Liver (tissue), 3 donors: ENCODE results near the gene FOXA3.

ENCODE experiments used
- ATF3 ChIP-seq: IDR thresholded peaks from 2 replicates; pipeline ENCODE4 v1.6.1; 2016; ENCODE audit warnings: antibody characterized with exemption
- CTCF ChIP-seq: fragments of 150-350 bp; IDR thresholded peaks from 2 replicates; pipeline ENCODE4 v1.5.1; 2017; ENCODE audit warnings: improper control_type of control experiment, low read depth, low read length; ENCODE audit not compliant: missing input control
- FOXA1 ChIP-seq: IDR thresholded peaks from 2 replicates; pipeline ENCODE4 v1.6.1; 2016; ENCODE audit warnings: antibody characterized with exemption
- FOXA2 ChIP-seq: IDR thresholded peaks from 2 replicates; pipeline ENCODE4 v1.6.1; 2016; ENCODE audit warnings: antibody characterized with exemption
- GABPA ChIP-seq, 2 donors: IDR thresholded peaks in 1 of 2; conservative IDR thresholded peaks in 1 of 2; 2 replicates each; pipeline ENCODE4 v1.6.1; 2016; ENCODE audit warnings: antibody characterized with exemption in 2 of 2, mild to moderate bottlenecking in 1 of 2, moderate library complexity in 1 of 2
- JUND ChIP-seq, 2 donors: IDR thresholded peaks; 2 replicates each; pipeline ENCODE4 v1.6.1; 2016; ENCODE audit warnings: antibody characterized with exemption in 2 of 2
- RAD21 ChIP-seq, 2 donors: IDR thresholded peaks; 2 replicates each; pipeline ENCODE4 v1.6.1; 2016; ENCODE audit warnings: antibody characterized with exemption in 2 of 2, mild to moderate bottlenecking in 2 of 2
- REST ChIP-seq: IDR thresholded peaks from 2 replicates; pipeline ENCODE4 v1.6.1; 2016; ENCODE audit warnings: antibody characterized with exemption, mild to moderate bottlenecking
- RXRA ChIP-seq, 2 donors: IDR thresholded peaks; 2 replicates each; pipeline ENCODE4 v1.6.1; 2017 to 2018; ENCODE audit warnings: antibody characterized with exemption in 2 of 2, mild to moderate bottlenecking in 1 of 2
- SP1 ChIP-seq: IDR thresholded peaks from 2 replicates; pipeline ENCODE4 v1.6.1; 2018; ENCODE audit warnings: antibody characterized with exemption, mild to moderate bottlenecking
- TAF1 ChIP-seq: conservative IDR thresholded peaks from 2 replicates; pipeline ENCODE4 v1.6.1; 2016; ENCODE audit warnings: antibody characterized with exemption, mild to moderate bottlenecking
- YY1 ChIP-seq: IDR thresholded peaks from 2 replicates; pipeline ENCODE4 v1.6.1; 2016; ENCODE audit warnings: antibody characterized with exemption, mild to moderate bottlenecking
- TF ChIP-seq, protein P1 (sequence below): IDR thresholded peaks from 2 replicates; pipeline ENCODE4 v1.6.1; 2016; ENCODE audit warnings: antibody characterized with exemption
- TF ChIP-seq, protein P2 (sequence below): IDR thresholded peaks from 2 replicates; pipeline ENCODE4 v1.6.1; 2016; ENCODE audit warnings: antibody characterized with exemption
- donor health status: healthy.
- donor health status: healthy.

GRCh38 chr19:45821570-45821969, 42.6 kb upstream of the FOXA3 start:
- no peak for TF ChIP-seq CTCF
- TF ChIP-seq FOXA1 = no peak
- no peak for TF ChIP-seq SP1
- no peak for TF ChIP-seq REST
- TF ChIP-seq, protein P1, sequence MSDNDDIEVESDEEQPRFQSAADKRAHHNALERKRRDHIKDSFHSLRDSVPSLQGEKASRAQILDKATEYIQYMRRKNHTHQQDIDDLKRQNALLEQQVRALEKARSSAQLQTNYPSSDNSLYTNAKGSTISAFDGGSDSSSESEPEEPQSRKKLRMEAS = no peak
- no peak for TF ChIP-seq RAD21 (IDR thresholded peaks at IDR 0.05)
- no peak for TF ChIP-seq YY1
- TF ChIP-seq TAF1 = no peak
- TF ChIP-seq RXRA (IDR thresholded peaks at IDR 0.05) = no peak
- TF ChIP-seq FOXA2 = no peak
- no peak for TF ChIP-seq JUND (IDR thresholded peaks at IDR 0.05)
- no peak for TF ChIP-seq GABPA (IDR thresholded peaks at IDR 0.05 in 1 of 2, conservative IDR thresholded peaks at IDR 0.05 in 1 of 2)
- no peak for TF ChIP-seq ATF3
- TF ChIP-seq, protein P2, sequence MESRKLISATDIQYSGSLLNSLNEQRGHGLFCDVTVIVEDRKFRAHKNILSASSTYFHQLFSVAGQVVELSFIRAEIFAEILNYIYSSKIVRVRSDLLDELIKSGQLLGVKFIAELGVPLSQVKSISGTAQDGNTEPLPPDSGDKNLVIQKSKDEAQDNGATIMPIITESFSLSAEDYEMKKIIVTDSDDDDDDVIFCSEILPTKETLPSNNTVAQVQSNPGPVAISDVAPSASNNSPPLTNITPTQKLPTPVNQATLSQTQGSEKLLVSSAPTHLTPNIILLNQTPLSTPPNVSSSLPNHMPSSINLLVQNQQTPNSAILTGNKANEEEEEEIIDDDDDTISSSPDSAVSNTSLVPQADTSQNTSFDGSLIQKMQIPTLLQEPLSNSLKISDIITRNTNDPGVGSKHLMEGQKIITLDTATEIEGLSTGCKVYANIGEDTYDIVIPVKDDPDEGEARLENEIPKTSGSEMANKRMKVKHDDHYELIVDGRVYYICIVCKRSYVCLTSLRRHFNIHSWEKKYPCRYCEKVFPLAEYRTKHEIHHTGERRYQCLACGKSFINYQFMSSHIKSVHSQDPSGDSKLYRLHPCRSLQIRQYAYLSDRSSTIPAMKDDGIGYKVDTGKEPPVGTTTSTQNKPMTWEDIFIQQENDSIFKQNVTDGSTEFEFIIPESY = no peak
